ENCODE results near the gene PDIA6.

- TF ChIP-seq EZH2 (IDR thresholded peaks at IDR 0.05; ENCODE audit: borderline replicate concordance, low read depth, low read length, poor library complexity, severe bottlenecking) (no peak), CTCF (conservative IDR thresholded peaks at IDR 0.05; ENCODE audit: low read depth, low read length) (no peak)
These were observed 58.7 kb downstream of the PDIA6 start for GRCh38 chr2:10753876-10754275.

Data from A673 (cell line).